NCI-H1436 treated with DMSO at 0.1 percent for 48 hours (cell line): ENCODE measurements around the gene PCBD2.
"Not testable (repeated sequence)": the region's sequence is repeated elsewhere in the genome, so short reads cannot be mapped to it uniquely, and the experiment has no call there.

Experiments
- DNase-seq: peaks from one replicate; lab custom pipeline; 2025; lab: John Stamatoyannopoulos, UW

PCBD2 gene

DNA sequence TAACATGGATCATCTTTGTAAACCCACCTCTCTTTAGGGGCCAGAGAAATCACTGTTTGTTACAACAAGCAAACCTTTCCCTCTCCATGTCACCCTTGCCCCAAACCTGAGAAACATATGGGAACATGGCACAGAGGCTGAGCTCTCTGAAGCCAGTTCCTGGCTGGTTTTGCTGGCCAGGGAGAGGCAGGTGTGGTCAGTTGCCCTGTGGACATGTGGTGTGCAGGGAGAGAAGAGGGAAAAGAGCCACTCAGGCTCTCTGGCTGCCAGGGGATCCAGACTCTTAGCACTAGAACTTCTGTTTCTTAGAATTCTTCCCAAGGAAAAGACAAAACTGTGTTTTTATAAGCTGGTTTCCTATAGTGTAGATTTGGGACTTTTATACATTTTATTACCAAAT, 58.2 kb downstream of the PCBD2 start:
- no peak for DNase-seq

DNA sequence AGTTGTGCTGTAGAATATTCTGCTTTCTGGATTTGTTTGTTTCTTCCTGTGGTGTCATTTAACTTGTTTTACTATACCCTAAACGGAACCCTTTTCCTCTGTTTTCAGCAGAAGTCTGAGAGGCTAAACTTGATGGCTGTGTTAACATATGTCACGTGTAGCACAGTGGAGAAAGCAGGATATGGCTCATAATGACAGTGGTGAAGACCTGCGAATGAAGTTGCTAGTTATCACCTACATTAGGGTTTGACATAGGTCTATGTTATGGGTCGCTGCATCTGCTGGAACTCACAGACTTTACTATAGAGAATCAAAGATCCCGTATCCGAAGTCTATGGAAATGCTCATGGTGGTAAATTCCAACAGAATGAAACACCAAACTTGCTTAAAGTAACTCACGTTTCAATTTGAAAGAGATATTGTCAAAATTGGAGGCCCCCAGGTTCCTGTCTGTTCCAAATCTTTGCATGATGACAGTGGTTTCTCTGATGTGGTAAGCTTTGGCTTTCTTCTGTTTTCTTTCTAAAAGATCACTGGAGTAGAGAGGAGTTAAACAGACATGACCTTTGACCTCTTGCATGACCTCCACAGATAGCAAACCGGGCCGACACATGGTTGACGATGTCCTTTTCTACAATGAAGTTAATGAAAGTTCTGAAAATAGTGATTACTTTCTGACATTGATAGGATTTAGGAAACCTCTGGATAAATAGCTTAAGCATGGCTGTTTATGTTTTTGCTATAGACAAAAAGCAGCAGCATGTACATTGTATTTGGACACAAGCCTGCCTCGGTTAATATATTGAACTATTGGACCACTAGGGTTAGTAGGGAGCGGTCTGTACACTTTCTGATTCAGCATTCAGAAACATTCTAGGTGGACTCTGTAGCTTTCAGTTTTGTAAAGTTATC, 59.7 kb downstream of the PCBD2 start:
- no peak for DNase-seq

DNA sequence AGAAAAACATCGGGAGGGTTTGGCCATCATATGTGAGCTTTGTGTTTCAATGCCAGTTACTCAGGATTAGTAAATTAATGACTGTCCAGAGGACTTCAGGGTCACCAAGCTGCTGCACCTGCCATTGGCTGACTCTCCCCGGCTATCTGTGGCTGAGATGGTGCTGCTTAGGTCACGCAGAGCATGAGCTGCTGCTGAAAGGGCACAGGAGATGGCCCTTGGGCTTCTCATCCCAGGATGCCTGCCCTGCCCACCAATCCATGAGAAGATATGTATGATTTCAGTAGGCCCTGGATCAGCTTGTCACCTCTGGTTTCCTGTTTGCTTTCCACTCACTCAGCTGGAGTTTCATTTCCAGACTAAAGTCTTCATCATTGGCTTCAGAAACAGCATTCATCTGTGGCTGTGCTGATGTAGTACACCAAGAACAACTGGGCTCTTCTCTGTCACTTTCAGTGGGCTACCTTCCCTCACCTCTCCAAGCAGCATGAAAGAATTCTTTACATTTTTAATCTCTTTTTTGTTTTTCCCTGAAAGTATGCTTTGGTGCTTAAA, 60.4 kb downstream of the PCBD2 start:
- DNase-seq: no peak

DNA sequence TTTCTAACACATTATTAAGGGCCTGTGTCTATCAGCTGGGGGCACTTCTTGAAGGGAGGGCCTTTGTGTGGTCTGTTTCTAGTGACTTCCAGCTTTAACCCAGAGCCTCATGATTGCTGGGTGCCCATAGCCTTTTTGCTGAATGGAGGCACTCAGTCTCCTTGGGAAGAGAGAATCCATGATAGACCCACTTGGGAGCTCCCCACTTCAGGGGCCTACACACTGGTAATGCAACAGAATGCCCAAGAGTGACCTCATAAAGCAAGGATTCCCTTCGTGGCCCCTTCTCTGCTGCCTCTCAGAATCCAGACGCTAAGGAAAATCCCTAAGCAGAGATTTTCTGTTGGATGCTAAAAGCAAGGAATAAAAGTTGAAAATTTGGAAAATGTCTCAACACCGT, 62.7 kb downstream of the PCBD2 start, which contains the start of gene CATSPER3:
CATSPER3 (plus strand) TSS at position 301 of the 400 bp plus-strand sequence; CDS start at position 386, 85 bp downstream.
- no peak for DNase-seq

DNA sequence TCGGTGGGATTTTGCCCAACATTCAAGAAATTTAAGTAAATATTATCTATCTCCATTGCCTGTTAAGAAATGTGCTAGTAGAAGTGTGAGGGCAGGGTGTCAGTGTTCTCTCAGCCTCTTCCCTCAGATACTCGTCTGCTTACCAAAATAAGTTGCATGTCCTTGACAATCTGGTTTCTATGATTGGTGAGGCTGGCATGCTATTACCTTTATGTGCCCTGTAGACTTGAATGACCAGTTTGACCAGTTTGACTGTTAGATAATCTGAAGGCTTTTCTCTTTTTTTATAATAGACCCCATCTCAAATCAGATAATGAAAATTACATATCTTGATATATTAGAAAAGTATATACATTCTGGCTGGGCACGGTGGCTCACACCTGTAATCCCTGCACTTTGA, 63.1 kb downstream of the PCBD2 start:
- no peak for DNase-seq

DNA sequence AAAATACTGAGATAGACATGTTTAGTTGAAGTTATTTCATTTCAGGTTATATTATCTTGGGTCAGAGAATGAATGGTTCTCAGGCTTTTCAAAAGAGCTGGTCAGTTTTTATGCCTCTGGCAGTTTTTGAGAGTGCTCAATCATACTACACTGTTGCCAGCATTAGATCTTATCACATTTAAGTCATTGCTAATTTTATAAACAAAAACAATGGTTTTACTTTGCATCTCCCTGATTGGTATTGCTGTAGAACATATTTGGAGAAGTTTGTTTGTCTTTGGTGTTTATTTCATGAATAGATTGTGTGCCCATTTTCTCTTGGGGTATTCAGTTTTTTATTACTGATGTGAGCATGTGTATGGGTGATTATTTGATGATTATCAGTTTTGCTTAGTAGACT, 64.2 kb downstream of the PCBD2 start:
- DNase-seq: no peak

DNA sequence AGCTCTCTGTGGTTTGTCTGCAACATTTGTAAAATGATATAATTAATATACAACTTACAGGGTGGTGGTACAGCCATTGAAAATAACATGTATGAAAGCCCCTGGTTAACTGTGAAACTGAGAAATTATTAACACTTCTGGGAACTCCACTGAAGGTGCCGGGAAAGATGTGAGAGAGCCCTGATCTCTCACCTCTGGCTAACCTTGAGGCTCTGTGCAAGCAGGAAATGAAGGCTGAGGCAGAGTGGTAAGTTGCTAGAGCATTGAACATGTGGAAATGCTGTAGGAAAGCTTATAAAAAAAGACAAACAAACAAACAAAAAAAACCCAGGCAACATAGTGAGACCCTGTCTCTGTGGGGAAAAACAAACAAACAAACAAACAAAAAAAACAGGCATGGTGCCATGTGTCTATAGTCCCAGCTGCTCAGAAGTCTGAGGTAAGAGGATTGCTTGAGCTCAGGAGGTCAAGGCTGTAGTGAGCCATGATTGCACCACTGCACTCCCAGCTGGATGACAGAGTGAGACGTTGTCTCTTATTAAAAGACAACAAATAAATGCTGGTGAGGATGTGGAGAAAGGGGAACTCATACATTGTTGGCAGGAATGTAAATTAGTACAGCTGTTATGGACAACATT, 70.3 kb downstream of the PCBD2 start:
- DNase-seq: no peak

DNA sequence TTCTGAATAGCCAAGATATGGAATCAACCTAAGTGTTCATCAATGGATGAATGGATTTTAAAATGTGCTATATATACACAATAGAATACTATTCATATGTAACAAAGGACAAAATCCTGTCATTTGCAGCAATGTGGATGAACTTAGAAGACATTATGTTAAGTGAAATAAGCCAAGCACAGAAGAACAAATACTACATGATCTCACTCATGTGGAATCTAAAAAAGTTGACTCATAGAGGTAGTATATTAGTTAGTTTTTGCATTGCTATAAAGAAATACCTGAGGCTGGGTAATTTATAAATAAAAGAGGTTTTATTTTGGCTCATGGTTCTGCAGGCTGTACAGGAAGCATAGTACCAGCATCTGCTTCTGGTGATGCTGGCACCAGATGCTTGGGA, 70.9 kb downstream of the PCBD2 start:
- DNase-seq: no peak

DNA sequence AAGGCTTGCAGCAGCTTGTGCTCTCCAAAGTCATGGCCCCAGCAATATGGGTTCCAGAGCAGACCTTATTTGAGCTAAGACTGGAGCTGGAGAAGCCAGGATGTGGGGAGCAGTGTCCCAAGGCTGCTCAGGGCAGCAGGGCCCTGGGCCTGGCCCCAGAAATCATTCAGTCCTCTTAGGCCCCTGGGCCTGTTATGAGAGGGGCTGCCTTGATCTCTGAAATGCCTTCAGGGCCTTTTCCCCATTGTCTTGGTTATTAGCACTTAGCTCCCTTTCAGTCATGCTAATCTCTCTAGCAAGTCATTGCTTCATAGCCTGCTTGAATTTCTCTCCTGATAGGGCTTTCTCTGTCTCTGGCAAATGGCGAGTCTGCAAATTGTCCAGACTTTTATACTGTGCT, 71.9 kb downstream of the PCBD2 start:
- no peak for DNase-seq

DNA sequence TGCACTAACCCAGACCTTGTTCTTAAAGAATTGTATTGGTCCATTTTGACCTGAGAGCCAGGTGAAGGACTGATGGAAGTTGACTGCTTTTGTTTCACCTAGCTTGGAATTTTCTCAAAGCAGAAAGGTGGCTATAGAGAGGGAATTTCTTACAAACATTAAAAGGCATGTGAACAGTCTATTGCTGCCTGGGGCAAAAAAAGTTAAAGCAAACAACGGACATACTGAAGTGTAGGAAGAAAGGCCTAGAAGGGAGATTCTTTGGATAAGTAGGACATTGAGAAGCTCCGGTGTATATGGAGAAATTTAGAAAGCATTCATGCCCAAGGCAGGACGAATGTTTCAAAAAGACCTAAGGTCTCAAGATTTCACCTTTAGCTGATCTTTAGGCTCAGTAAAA, 74.5 kb downstream of the PCBD2 start:
- no peak for DNase-seq

DNA sequence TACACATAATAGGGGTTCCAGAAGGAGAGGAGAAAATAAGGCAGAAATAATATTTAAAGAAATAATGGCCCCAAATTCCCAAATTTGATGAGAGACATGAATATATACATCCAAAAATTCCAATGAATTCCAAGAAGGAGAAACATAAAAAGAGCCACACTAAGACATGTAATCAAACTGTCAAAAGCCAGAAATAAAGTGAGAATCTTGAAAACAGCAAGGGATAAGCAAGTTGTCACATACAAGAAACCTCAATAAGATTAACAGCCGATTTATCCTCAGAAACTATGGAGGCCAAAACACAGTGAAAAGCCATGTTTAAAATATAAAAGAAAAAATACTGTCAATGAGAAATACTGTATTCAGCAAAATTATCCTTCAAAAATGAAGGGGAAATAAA, 77.3 kb downstream of the PCBD2 start:
- DNase-seq: no peak

DNA sequence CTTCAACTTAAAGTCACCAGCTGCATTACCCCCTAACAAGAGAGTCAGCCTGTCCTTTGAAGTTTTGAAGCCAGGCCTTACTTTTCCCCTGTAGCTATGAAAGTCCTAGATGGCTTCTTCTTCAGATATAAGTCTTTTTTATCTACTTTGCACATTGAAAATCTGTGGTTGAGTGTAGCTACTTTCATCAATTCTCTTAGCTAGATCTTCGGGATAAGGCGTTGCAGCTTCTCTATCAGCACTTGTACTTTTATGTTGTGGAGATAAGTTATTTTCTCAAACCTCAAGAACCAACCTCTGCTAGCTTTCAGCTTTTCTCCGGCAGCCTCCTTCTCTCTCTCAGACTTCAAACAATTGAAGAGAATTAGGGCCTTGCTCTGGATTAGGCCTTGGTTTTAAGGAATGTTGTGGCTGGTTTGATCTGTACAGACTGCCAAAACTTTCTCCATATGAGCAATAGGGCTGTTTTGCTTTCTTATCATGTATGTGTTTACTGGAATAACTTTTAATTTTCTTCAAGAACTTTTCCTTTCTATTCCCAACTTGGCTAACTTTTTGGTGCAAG, 84.4 kb downstream of the PCBD2 start:
- DNase-seq: no peak

DNA sequence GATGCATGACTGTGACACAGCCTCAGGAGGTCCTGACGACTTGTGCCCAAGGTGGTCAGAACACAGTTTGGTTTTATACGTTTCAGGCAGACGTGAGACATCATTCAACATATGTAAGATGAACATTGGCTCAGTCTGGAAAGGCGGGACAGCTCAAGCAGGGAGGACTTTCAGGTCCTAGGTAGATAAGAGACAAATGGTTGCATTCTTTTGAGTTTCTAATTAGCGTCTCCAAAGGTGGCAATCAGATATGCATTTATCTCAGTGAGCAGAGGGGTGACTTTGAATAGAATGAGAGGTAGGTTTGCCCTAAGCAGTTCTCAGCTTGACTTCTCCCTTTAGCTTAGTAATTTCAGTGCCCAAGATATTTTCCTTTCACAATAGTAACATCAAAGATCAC, 85.3 kb downstream of the PCBD2 start:
- DNase-seq: not testable (repeated sequence)

DNA sequence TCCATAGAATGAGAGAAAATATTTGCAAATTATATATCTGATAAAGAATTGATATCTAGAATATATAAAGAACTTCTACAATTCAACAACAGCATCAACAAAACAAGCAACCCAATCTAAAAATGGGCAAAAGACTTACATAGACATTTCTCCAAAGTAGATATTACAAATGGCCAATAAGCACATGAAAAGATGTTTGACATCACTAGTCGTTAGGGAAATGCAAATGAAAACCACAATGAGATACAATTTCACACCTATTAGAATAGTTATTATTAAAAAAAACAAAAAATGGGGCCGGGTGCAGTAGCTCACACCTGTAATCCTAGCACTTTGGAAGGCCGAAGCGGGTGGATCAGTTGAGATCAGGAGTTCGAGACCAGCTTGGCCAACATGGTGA, 87.2 kb downstream of the PCBD2 start:
- no peak for DNase-seq

DNA sequence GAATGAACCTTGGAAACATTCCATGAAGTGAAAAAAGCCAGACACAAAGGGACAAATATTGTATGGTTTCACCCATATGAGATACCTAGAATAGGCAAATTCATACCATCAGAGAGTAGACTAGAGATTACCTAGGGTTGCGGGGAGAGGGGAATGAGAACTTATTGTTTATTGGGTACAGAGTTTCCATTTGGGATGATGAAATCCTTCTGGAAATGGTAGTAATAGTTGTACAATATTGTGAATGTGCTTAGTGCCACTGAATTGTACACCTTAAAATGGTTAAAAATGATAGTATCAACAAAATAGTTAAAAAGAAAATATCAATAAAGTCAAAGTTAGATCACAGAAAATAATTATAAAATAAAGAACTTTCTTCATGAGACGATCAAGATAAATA, 88.2 kb downstream of the PCBD2 start:
- no peak for DNase-seq

DNA sequence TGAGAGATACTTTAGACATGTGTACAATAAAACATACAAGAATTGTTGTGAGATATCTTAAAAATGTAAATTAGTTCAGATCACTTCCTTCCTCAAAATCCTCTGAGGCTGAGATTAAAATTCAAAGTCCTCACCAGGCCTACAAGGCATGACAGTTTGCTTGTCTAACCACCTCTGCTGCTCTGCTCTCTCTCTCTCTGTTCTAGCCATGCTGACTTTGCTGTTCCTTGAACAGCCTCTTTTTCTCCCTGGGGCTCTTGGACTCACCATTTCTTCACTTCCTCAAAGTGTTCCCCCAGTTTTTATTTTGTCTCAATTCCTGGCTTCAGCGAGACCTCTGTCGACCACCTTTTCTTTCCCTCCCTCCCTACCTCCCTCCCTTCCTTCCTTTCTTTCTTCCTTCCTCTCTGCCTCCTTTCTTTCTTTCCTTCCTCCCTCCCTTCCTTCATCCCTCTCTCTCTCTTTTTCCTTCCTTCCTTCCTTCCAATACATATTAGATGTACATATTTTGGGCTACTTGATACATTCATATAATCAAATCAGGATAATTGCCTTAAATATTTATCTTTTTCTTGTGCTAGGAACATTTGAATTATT, 89.7 kb downstream of the PCBD2 start:
- no peak for DNase-seq

DNA sequence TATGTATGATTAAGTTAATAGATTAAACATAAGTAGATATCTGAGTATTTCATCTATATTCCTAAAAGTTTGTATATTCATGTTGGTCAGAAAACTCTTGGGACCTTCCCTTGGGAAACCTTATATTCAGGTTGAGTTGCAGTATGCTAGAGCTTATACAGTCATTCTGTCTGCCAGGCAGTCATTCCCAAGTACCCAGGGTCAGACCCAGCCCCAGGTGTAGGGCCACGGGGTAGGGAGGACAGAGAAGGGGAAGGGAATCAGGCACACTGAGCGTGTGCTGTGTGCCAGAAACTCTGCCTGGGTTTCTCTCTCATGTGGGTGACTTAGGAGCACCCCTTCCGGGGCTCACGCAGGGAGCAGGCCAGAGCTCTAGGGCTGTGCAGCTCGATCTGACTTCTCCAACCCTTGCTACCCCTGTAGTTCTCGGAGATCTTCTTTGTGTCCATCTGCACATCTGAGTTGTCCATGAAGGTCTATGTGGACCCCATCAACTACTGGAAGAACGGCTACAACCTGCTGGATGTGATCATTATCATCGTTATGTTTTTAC, 91.0 kb downstream of the PCBD2 start:
- no peak for DNase-seq

DNA sequence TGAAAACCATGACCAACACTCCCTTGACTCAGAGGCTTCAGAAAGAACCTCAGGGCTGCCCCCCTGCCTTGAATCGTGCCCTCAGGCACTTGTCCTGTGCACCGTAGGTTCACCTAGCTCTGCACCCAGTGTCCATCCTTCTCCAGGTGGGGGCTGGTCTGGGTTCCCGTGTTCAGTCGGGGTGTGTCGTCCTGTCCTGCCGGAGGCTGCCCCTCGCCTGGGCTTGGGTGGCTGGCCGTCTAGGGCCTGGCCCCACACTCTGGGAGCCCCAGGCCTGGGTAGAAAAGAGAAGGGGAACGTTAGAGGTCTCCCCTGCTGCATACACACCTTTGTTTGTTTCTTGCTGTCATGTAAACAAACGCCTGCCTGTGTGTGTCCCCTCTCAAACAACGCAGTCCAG, 92.1 kb downstream of the PCBD2 start:
- no peak for DNase-seq

DNA sequence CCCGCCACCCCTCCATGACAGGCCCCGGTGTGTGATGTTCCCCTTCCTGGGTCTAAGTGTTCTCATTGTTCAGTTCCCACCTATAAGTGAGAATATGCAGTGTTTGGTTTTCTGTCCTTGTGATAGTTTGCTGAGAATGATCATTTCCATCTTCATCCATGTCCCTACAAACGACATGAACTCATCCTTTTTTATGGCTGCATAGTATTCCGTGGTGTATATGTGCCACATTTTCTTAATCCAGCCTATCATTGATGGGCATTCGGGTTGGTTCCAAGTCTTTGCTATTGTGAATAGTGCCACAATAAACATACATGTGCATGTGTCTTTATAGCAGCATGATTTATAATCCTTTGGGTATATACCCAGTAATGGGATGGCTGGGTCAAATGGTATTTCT, 93.1 kb downstream of the PCBD2 start:
- DNase-seq: not testable (repeated sequence)

DNA sequence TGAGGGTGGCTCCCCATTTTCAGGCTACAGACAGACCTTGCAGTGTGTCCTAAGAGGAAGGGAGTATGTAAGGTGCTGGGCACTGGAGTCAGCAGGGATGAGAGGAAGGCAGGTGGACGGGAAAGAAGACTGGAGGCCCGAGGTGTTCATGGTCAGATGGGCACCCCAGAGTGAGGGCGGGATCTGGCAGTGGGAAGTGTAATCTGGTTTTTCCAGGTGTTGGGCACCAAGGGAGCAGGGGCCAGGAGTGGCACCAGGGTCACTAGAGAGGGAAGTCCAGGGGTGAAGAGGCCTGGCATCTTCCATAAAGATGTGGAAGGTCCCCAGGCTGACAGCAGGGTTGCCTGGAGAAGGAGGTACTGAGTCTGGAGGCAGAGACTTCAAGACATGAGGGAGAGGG, 99.4 kb downstream of the PCBD2 start:
- no peak for DNase-seq

DNA sequence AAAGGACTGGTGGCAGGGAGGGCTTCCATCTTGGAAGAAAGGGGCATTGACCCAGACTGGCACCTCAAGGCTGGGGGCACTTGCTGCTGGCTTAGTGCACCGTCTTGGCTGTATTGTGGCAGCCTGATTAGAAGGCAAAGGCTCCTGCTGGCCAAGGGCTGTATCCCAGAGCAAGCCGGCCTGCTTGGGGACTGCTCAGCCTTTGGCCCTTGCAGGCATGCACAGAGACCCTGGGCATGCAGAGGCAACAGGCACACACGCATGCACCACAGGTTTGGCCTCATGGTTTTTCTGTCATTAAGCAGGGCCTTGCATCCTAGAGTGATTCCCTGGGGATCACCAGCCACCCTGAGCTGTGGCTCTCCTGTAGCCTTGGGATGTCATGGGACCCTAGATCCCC, 100.1 kb downstream of the PCBD2 start:
- DNase-seq: no peak

DNA sequence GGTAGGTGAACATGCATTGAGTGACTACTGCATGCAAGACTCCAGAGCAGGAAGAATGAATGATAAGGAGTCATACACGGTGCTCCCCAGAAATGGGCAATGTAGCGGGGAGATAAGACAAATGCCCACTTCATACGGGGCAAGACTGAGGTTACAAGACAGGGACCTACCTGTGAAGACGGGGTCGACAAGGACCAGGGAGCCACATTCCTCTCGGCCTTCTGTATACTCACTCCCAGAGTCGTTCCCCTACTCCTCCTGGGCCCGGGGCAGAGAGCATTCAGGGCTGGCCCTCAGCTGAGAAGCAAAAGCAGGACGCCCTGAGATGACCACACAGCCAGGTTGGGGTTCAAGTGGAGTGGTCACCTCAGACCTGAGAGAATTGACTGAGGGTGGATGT, 102.4 kb downstream of the PCBD2 start:
- no peak for DNase-seq
